Thymus (tissue), 11 donors: Measurements from ENCODE around the gene PTPRCAP. TPM values are rescaled to one million over a fixed set of nuclear protein-coding genes. Genes with fewer than 3 reads are reported as not detected.
"Not testable (repeated sequence)": the region's sequence is repeated elsewhere in the genome, so short reads cannot be mapped to it uniquely, and the experiment has no call there.

Experiments
- DNase-seq, 9 donors: peaks; one replicate each; pipeline ENCODE4 v3.0.0-alpha.2; 2013; ENCODE audit warnings: low spot score in 9 of 9, low read depth in 6 of 9, missing footprints in 1 of 9
- H3K27ac ChIP-seq, 2 donors: one replicate each; pipeline ENCODE4 v1.5.1; 2013; ENCODE audit warnings: control low read depth in 1 of 2, low read depth in 1 of 2, low read length in 1 of 2, mild to moderate bottlenecking in 1 of 2, moderate library complexity in 1 of 2
- H3K27me3 ChIP-seq, 2 donors: one replicate each; pipeline ENCODE4 v1.5.1; 2013; ENCODE audit warnings: low read length in 1 of 2; ENCODE audit not compliant: control insufficient read depth in 2 of 2, insufficient read depth in 1 of 2
- H3K36me3 ChIP-seq, 2 donors: one replicate each; pipeline ENCODE4 v1.5.1; 2013; ENCODE audit warnings: low read length in 1 of 2, mild to moderate bottlenecking in 1 of 2, moderate library complexity in 1 of 2; ENCODE audit not compliant: control insufficient read depth in 2 of 2, insufficient read depth in 2 of 2
- H3K4me1 ChIP-seq, 2 donors: one replicate each; pipeline ENCODE4 v1.5.1; 2013; ENCODE audit warnings: low read length in 2 of 2; ENCODE audit not compliant: control insufficient read depth in 2 of 2, insufficient read depth in 2 of 2
- H3K4me3 ChIP-seq, 2 donors: one replicate each; pipeline ENCODE4 v1.5.1; 2013; ENCODE audit warnings: low read length in 2 of 2, control low read depth in 1 of 2, mild to moderate bottlenecking in 1 of 2
- H3K9me3 ChIP-seq, 2 donors: one replicate each; pipeline ENCODE4 v1.5.1; 2013; ENCODE audit warnings: low read length in 1 of 2, mild to moderate bottlenecking in 1 of 2; ENCODE audit not compliant: control insufficient read depth in 2 of 2, insufficient read depth in 1 of 2
- WGBS: extraction: QIAGEN DNeasy Blood & Tissue Kit; methylation state at CpG from one replicate; pipeline ENCODE4 v1.1.7; 2013; 5-methylcytosine and 5-hydroxymethylcytosine counted together
- polyA plus RNA-seq: library from polyadenylated mRNA; stranded (reverse); fragments of 200-250 nt; gene quantifications from one replicate; pipeline ENCODE4 v1.2.3, GENCODE V29; 2013
- total RNA-seq: library from RNA; stranded (reverse); fragments of 120-200 nt; gene quantifications from one replicate; pipeline ENCODE4 v1.2.4, GENCODE V29; 2013
- donor health status: healthy.

Gene PTPRCAP
- total and polyA plus RNA-seq, 2 donors: 151 to 198 TPM

DNA sequence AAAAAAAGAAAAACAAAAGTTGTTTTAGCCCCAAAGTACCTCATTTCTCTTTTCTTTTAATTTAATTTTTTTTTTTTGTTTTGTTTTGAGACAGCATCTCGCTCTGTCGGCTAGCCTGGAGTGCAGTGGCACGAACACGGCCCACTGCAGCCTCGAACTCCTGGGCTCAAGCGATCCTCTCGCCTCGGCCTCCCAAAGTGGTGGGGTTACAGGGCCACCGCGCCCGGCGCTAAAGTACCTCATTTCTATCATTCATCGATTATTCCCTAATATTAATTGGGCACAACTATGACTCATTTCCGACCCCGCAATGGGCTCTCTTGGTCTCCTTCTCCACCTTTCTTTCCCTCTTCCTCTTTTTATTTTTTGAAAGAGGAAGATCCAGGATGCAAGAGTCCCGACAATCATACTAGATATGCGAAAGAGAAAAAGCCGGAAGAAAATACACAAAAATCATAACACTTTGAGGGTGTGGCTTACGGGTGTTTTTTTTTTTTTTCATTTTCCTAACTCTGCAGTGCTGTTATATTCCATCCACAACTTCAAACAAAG lies 44.9 kb upstream of the PTPRCAP start:
- Histone ChIP-seq H3K27ac (peak overlapping the region; percentile 93 to 100), H3K4me3 (peak overlapping the region; percentile 44 to 71), H3K9me3 (peaks cover 0 to 9% of the 10 kb centered on the region in 2 donors), H3K36me3 (peaks cover 4 to 11% of the 10 kb centered on the region in 2 donors), H3K4me1 (peaks cover 17 to 44% of the 10 kb centered on the region in 2 donors), H3K27me3 (no peaks in the 10 kb centered on the region)
- 40% methylated on average over 19 of the region's 19 CpGs for WGBS
- peak in 1 of 9 donors; percentile 50 for DNase-seq

GRCh38 chr11:67477344-67478050 lies 40.0 kb upstream of the PTPRCAP start:
- not testable (repeated sequence) for H3K27ac ChIP-seq, DNase-seq, H3K4me3 ChIP-seq, H3K9me3 ChIP-seq, H3K36me3 ChIP-seq, H3K27me3 ChIP-seq, H3K4me1 ChIP-seq
- 95% methylated on average over 12 of the region's 16 CpGs for WGBS

DNA sequence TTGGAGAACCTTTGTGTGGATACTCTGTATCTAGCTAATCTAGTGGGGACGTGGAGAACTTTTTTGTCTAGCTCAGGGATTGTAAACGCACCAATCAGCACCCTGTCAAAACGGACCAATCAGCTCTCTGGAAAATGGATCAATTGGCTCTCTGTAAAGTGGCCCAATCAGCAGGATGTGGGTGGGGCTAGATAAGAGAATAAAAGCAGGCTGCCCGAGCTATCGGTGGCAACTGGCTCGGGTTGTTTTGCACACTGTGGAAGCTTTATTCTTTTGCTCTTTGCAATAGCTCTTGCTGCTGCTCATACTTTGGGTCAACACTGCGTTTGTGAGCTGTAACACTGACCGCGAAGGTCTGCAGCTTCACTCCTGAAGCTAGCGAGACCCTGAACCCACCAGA lies 39.2 kb upstream of the PTPRCAP start:
- not testable (repeated sequence) for H3K27me3 ChIP-seq, H3K36me3 ChIP-seq, H3K27ac ChIP-seq, H3K4me1 ChIP-seq, H3K9me3 ChIP-seq, H3K4me3 ChIP-seq, DNase-seq
- WGBS: 96% methylated on average over 10 of the region's 10 CpGs

- Histone ChIP-seq H3K4me1 (peaks cover 8 to 15% of the 10 kb centered on the region in 2 donors), H3K27me3 (no peaks in the 10 kb centered on the region), H3K36me3 (no peaks in the 10 kb centered on the region), H3K9me3 (peaks cover 0 to 3% of the 10 kb centered on the region in 2 donors), H3K27ac (no peak overlapping the region), H3K4me3 (no peak overlapping the region)
- 93% methylated on average over 7 of the region's 7 CpGs for WGBS
- DNase-seq: no peak
These were observed 35.4 kb upstream of the PTPRCAP start for GRCh38 chr11:67472882-67473281.

DNA sequence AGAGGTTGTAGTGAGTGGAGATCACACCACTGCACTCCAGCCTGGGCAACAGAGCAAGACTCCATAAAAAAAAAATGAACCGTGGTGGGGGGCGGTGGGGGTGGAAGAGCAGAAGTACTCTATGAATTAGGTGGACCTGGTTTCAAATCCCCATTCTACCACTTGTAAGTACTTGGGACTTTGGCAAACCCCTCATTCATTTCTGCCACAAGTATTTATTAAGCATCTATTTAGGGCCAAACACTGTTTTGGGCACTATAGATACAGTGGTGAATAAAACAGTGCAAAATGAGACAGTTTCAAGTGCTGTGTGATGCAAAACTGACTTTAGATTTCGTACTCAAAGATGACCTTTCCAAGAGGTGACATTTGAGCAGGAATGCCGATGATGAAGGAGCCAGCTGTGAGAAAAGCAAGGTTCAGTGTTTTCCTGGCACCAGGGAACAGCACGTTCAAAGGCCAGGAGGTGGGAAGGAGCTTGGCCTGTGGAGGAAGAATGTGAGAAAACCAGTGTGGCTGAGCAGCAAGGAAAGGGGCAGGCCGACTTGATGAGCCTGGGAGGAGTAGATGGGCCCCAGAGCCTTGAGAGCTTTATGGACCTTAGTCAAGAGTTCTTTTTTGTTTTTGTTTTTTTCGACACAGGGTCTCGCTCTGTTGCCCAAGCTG lies 33.0 kb upstream of the PTPRCAP start:
- Histone ChIP-seq H3K9me3 (no peaks in the 10 kb centered on the region), H3K27me3 (no peaks in the 10 kb centered on the region), H3K36me3 (peaks cover 6 to 7% of the 10 kb centered on the region in 2 donors), H3K27ac (no peak overlapping the region), H3K4me3 (no peak overlapping the region), H3K4me1 (peaks cover 22 to 39% of the 10 kb centered on the region in 2 donors)
- WGBS: 96% methylated on average over 8 of the region's 8 CpGs
- no peak for DNase-seq

- no peak for DNase-seq
- Histone ChIP-seq H3K27ac (peak overlapping the region; percentile 69 to 83), H3K4me3 (peak overlapping the region; percentile 59 to 95), H3K4me1 (peaks cover 26 to 46% of the 10 kb centered on the region in 2 donors), H3K27me3 (no peaks in the 10 kb centered on the region), H3K9me3 (peaks cover 0 to 7% of the 10 kb centered on the region in 2 donors), H3K36me3 (peaks cover 6 to 7% of the 10 kb centered on the region in 2 donors)
- WGBS: 25% methylated on average over 9 of the region's 9 CpGs
These were observed 32.0 kb upstream of the PTPRCAP start for GRCh38 chr11:67469508-67469811.

GRCh38 chr11:67468759-67469507 lies 31.5 kb upstream of the PTPRCAP start, which contains the start of gene TMEM134:
TMEM134 (minus strand) TSS chr11:67469251; CDS start chr11:67469192, 59 bp downstream.
- Histone ChIP-seq H3K36me3 (peaks cover 6 to 7% of the 10 kb centered on the region in 2 donors), H3K9me3 (peaks cover 0 to 7% of the 10 kb centered on the region in 2 donors), H3K27me3 (no peaks in the 10 kb centered on the region), H3K4me3 (peak within 1 kb of the TSS; percentile 66 to 95), H3K27ac (peak within 1 kb of the TSS; percentile 80 to 83), H3K4me1 (peaks cover 31 to 52% of the 10 kb centered on the region in 2 donors)
- WGBS: under 1% methylated on average over 76 of the region's 76 CpGs
- peak in 7 of 9 donors; percentile 75 to 94 (median 86) for DNase-seq

DNA sequence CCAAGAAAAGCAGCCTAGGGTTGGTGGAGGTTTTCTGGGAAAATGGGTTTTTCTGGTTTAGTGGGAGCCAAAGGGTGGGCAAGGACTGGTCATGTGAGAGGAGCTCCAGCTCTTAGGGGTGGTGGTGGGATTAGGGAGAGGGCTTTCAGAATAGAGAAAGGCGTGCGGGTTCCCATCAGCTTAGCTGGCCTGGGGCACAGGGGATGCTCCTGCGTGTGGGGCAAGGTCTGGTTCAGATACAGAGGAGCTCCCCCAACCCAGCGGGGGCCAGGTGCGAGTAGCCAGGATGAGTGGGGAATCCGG lies 30.9 kb upstream of the PTPRCAP start:
- Histone ChIP-seq H3K27me3 (no peaks in the 10 kb centered on the region), H3K27ac (peak overlapping the region; percentile 62 to 80), H3K4me1 (peaks cover 33 to 57% of the 10 kb centered on the region in 2 donors), H3K9me3 (peaks cover 0 to 7% of the 10 kb centered on the region in 2 donors), H3K36me3 (peaks cover 6 to 7% of the 10 kb centered on the region in 2 donors), H3K4me3 (peak overlapping the region; percentile 66 to 95)
- no peak for DNase-seq
- WGBS: 7% methylated on average over 6 of the region's 6 CpGs
